CD4-positive, alpha-beta memory T cell (primary cell): ENCODE measurements around the gene SDSL. TPM values are rescaled to one million over a fixed set of nuclear protein-coding genes. Genes with fewer than 3 reads are reported as not detected.
A peak's percentile ranks its signal among the peaks of the same experiment; 100 is the strongest.

Source experiments
- CTCF ChIA-PET: fragments of 350-600 bp; sonication (Branson Sonifier 250); formaldehyde crosslinking; loops from one replicate; lab custom pipeline; 2021; ENCODE audit warnings: inconsistent platforms; ENCODE audit not compliant: partially characterized antibody; lab: Charles Lee
- POLR2A ChIA-PET: fragments of 350-600 bp; sonication (Branson Sonifier 250); formaldehyde crosslinking; loops from one replicate; lab custom pipeline; 2021; ENCODE audit not compliant: partially characterized antibody; lab: Charles Lee
- DNase-seq, 5 donors: peaks; one replicate each; pipeline versions ENCODE4 v3.0.0 to v3.0.0-alpha.2; 2020 to 2022; ENCODE audit warnings: mixed read lengths in 1 of 5
- H3K27ac ChIP-seq: one replicate; pipeline ENCODE4 v1.7.0; 2013; ENCODE audit warnings: low read depth, low read length
- H3K27me3 ChIP-seq: 2 replicates; pipeline ENCODE4 v1.7.0; 2013; ENCODE audit warnings: mild to moderate bottlenecking, low read length, moderate library complexity; ENCODE audit not compliant: insufficient read depth
- H3K36me3 ChIP-seq: 2 replicates; pipeline ENCODE4 v1.7.0; 2013; ENCODE audit warnings: mild to moderate bottlenecking, low read length, moderate library complexity; ENCODE audit not compliant: insufficient read depth
- H3K4me1 ChIP-seq: 2 replicates; pipeline ENCODE4 v1.7.0; 2013; ENCODE audit warnings: mild to moderate bottlenecking, low read length, moderate library complexity; ENCODE audit not compliant: insufficient read depth
- H3K4me3 ChIP-seq, 2 donors: one replicate each; pipeline ENCODE4 v1.7.0; 2013; ENCODE audit warnings: low read length in 2 of 2, mild to moderate bottlenecking in 1 of 2
- H3K9me3 ChIP-seq, 2 donors: one replicate each; pipeline ENCODE4 v1.7.0; 2013; ENCODE audit warnings: low read length in 2 of 2, control low read depth in 1 of 2; ENCODE audit not compliant: control insufficient read depth in 1 of 2
- H3K27ac Mint-ChIP-seq, 7 donors: one replicate each; pipeline ENCODE4 v1.8.0; 2020 to 2021; ENCODE audit warnings: mixed read lengths in 7 of 7, mild to moderate bottlenecking in 6 of 7, inconsistent platforms in 3 of 7, moderate library complexity in 3 of 7
- H3K27me3 Mint-ChIP-seq, 2 donors: one replicate each; pipeline ENCODE4 v1.8.0; 2020 to 2021; ENCODE audit warnings: mixed read lengths in 2 of 2
- H3K36me3 Mint-ChIP-seq, 2 donors: one replicate each; pipeline ENCODE4 v1.8.0; 2020 to 2021; ENCODE audit warnings: mixed read lengths in 2 of 2, inconsistent platforms in 1 of 2, mild to moderate bottlenecking in 1 of 2
- H3K4me1 Mint-ChIP-seq, 4 donors: one replicate each; pipeline ENCODE4 v1.8.0; 2020 to 2021; ENCODE audit warnings: mixed read lengths in 4 of 4, mild to moderate bottlenecking in 1 of 4
- H3K4me3 Mint-ChIP-seq, 8 donors: one replicate each; pipeline ENCODE4 v1.8.0; 2020 to 2021; ENCODE audit warnings: mixed read lengths in 8 of 8, mild to moderate bottlenecking in 7 of 8, moderate library complexity in 6 of 8, inconsistent platforms in 3 of 8
- H3K9me3 Mint-ChIP-seq, 8 donors: one replicate each; pipeline ENCODE4 v1.8.0; 2020 to 2021; ENCODE audit warnings: mixed read lengths in 8 of 8, mild to moderate bottlenecking in 5 of 8, inconsistent platforms in 3 of 8, moderate library complexity in 1 of 8
- intact Hi-C: fragments of 100-400 bp; cut with micrococcal nuclease; formaldehyde crosslinking; loops from one replicate; pipeline ENCODE4 v1.15.1; 2023
- polyA plus RNA-seq, 2 donors: library from polyadenylated mRNA; unstranded; fragments of 300-500 nt; fragmentation: Illumina TruSeq; gene quantifications; one replicate each; pipeline ENCODE4 v1.2.3, GENCODE V29; 2021
- total RNA-seq, 2 experiments: library from RNA; stranded (reverse); gene quantifications; one replicate each; pipeline ENCODE4 v1.2.3, GENCODE V29; 2021

The SDSL gene
- total and polyA plus RNA-seq, 4 experiments from 2014 or later: 0.67 to 1.1 TPM; not detected in 2

GRCh38 chr12:113467142-113467501 lies 44.9 kb downstream of the SDSL start:
- no peak overlapping the region for H3K27ac ChIP-seq
- H3K36me3 ChIP-seq: no peaks in the 10 kb centered on the region
- peaks cover 40% of the 10 kb centered on the region for H3K27me3 ChIP-seq
- Mint-ChIP-seq H3K27me3 (peaks cover 45 to 50% of the 10 kb centered on the region in 2 donors), H3K4me1 (peaks cover 15 to 39% (median 25%) of the 10 kb centered on the region in 4 donors), H3K9me3 (peaks cover 0 to 5% (median 0%) of the 10 kb centered on the region in 8 donors), H3K27ac (no peak overlapping the region), H3K4me3 (peak overlapping the region in 6 of 8 donors; percentile 15 to 61 (median 51)), H3K36me3 (peaks cover 0 to 2% of the 10 kb centered on the region in 2 donors)
- no peaks in the 10 kb centered on the region for H3K9me3 ChIP-seq
- intact Hi-C loops: no loop called here
- ChIA-PET CTCF (no interaction called here), POLR2A (no interaction called here)
- H3K4me3 ChIP-seq: no peak overlapping the region
- no peak for DNase-seq
- peaks cover 36% of the 10 kb centered on the region for H3K4me1 ChIP-seq

- POLR2A ChIA-PET: no interaction called here
- intact Hi-C loops: no loop called here
- peaks cover 44 to 51% of the 10 kb centered on the region in 2 donors for H3K27me3 Mint-ChIP-seq
- H3K27ac Mint-ChIP-seq: no peak overlapping the region
- H3K4me1 Mint-ChIP-seq: peaks cover 15 to 34% (median 22%) of the 10 kb centered on the region in 4 donors
- Histone ChIP-seq H3K4me1 (peaks cover 36% of the 10 kb centered on the region), H3K27ac (no peak overlapping the region), H3K27me3 (peaks cover 37% of the 10 kb centered on the region), H3K9me3 (no peaks in the 10 kb centered on the region), H3K4me3 (no peak overlapping the region), H3K36me3 (no peaks in the 10 kb centered on the region)
- H3K9me3 Mint-ChIP-seq: peaks cover 0 to 4% (median 0%) of the 10 kb centered on the region in 8 donors
- no peak for DNase-seq
- peak overlapping the region in 3 of 8 donors; percentile 36 to 68 (median 62) for H3K4me3 Mint-ChIP-seq
- H3K36me3 Mint-ChIP-seq: no peaks in the 10 kb centered on the region
- CTCF ChIA-PET: no interaction called here
Measured at GRCh38 chr12:113467502-113468364, 45.6 kb downstream of the SDSL start.

GRCh38 chr12:113468365-113469223 lies 46.4 kb downstream of the SDSL start:
- Histone ChIP-seq H3K36me3 (no peaks in the 10 kb centered on the region), H3K4me3 (no peak overlapping the region), H3K27ac (no peak overlapping the region), H3K27me3 (peaks cover 41% of the 10 kb centered on the region), H3K4me1 (peaks cover 31% of the 10 kb centered on the region), H3K9me3 (no peaks in the 10 kb centered on the region)
- no peak for DNase-seq
- peaks cover 0 to 3% (median 0%) of the 10 kb centered on the region in 8 donors for H3K9me3 Mint-ChIP-seq
- ChIA-PET CTCF (no interaction called here), POLR2A (no interaction called here)
- intact Hi-C loops: no loop called here
- H3K4me3 Mint-ChIP-seq: peak overlapping the region in 3 of 8 donors; percentile 5 to 62 (median 43)
- no peaks in the 10 kb centered on the region for H3K36me3 Mint-ChIP-seq
- H3K27me3 Mint-ChIP-seq: peaks cover 50 to 57% of the 10 kb centered on the region in 2 donors
- no peak overlapping the region for H3K27ac Mint-ChIP-seq
- H3K4me1 Mint-ChIP-seq: peaks cover 15 to 36% (median 25%) of the 10 kb centered on the region in 4 donors

GRCh38 chr12:113469224-113469948 lies 47.2 kb downstream of the SDSL start:
- peaks cover 50 to 57% of the 10 kb centered on the region in 2 donors for H3K27me3 Mint-ChIP-seq
- no peaks in the 10 kb centered on the region for H3K36me3 ChIP-seq
- H3K4me1 ChIP-seq: peaks cover 29% of the 10 kb centered on the region
- H3K27ac Mint-ChIP-seq: no peak overlapping the region
- intact Hi-C loops: no loop called here
- H3K27me3 ChIP-seq: peaks cover 40% of the 10 kb centered on the region
- H3K9me3 Mint-ChIP-seq: peaks cover 0 to 2% (median 0%) of the 10 kb centered on the region in 8 donors
- CTCF ChIA-PET: no interaction called here
- H3K27ac ChIP-seq: no peak overlapping the region
- no peak overlapping the region for H3K4me3 Mint-ChIP-seq
- H3K4me1 Mint-ChIP-seq: peaks cover 12 to 31% (median 23%) of the 10 kb centered on the region in 4 donors
- POLR2A ChIA-PET: no interaction called here
- DNase-seq: no peak
- no peak overlapping the region for H3K4me3 ChIP-seq
- H3K9me3 ChIP-seq: no peaks in the 10 kb centered on the region
- no peaks in the 10 kb centered on the region for H3K36me3 Mint-ChIP-seq

- Histone ChIP-seq H3K27me3 (peaks cover 47% of the 10 kb centered on the region), H3K36me3 (no peaks in the 10 kb centered on the region), H3K4me3 (no peak overlapping the region), H3K27ac (no peak overlapping the region), H3K4me1 (peaks cover 21% of the 10 kb centered on the region), H3K9me3 (no peaks in the 10 kb centered on the region)
- CTCF ChIA-PET: no interaction called here
- Mint-ChIP-seq H3K4me1 (peaks cover 13 to 35% (median 26%) of the 10 kb centered on the region in 4 donors), H3K27me3 (peaks cover 57 to 61% of the 10 kb centered on the region in 2 donors), H3K36me3 (no peaks in the 10 kb centered on the region), H3K4me3 (no peak overlapping the region), H3K27ac (no peak overlapping the region), H3K9me3 (peaks cover 0 to 5% (median 0%) of the 10 kb centered on the region in 8 donors)
- intact Hi-C loops: no loop called here
- no peak for DNase-seq
- POLR2A ChIA-PET: no interaction called here
Measured at GRCh38 chr12:113469949-113470743, 48.0 kb downstream of the SDSL start.

- intact Hi-C loops: no loop called here
- CTCF ChIA-PET: no interaction called here
Measured at GRCh38 chr12:113470871-113471618, 48.9 kb downstream of the SDSL start.

More at GRCh38 chr12:113470871-113471618, 48.9 kb downstream of the SDSL start:
- H3K27ac ChIP-seq: no peak overlapping the region
- Mint-ChIP-seq H3K36me3 (no peaks in the 10 kb centered on the region), H3K27me3 (peaks cover 59 to 62% of the 10 kb centered on the region in 2 donors), H3K9me3 (peaks cover 0 to 7% (median 0%) of the 10 kb centered on the region in 8 donors), H3K4me1 (peaks cover 11 to 36% (median 24%) of the 10 kb centered on the region in 4 donors), H3K27ac (no peak overlapping the region), H3K4me3 (no peak overlapping the region)
- H3K9me3 ChIP-seq: no peaks in the 10 kb centered on the region
- no peaks in the 10 kb centered on the region for H3K36me3 ChIP-seq
- peaks cover 17% of the 10 kb centered on the region for H3K4me1 ChIP-seq
- DNase-seq: no peak
- POLR2A ChIA-PET: no interaction called here
- no peak overlapping the region for H3K4me3 ChIP-seq
- H3K27me3 ChIP-seq: peaks cover 47% of the 10 kb centered on the region
